ENCODE data around the gene LMAN2. TPM values are rescaled to one million over a fixed set of nuclear protein-coding genes. Genes with fewer than 3 reads are reported as not detected.
"Not testable (repeated sequence)": the region's sequence is repeated elsewhere in the genome, so short reads cannot be mapped to it uniquely, and the experiment has no call there.

Gene LMAN2
- total RNA-seq, 1 donor from 2014 or later, result 88.0 TPM

DNA sequence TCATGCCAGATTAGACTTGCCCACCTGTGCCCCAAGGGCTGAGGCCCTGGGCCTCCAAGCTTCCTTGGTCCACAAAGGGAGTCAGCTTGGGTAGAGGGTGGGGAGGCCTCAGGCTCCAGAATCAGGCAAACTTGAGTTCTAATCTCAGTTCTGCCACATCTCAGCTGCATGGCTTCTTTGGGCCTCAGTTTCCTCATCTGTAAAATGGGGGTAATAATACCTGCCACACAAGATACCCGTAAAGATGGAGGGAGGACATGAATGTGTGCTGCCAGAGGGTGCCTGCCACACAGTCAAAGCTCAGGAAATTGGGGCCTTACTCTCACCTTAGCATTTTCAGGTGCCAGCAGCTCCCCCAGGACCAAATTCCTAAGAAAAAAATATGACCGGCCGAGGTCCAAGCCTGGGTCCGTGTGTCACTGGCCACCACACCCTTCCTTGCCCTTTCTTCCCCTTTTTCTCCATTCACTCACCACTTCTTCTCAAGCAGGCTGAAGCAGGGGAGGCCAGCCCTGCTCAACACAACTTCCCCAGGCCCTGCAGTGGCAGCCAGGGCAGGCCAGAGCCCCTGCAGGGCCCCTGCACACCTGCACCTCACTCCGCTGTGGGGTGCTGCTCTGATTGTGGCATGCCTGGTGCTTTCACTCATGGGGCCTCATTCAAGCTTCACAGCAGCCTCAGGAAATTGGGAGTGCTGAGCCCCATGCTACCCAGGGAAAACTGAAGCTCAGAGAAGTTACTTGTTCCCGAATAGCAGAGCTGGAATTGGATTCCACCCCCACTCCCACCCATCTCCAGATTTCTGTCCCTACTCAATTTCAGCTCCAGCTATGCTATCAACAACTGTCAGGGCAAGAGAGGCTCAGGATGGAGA lies 10.2 kb upstream of the LMAN2 start:
- POLR2A ChIA-PET, result interaction anchor here (0.7 to 3.3 kb wide), 7 partner anchors 9 to 94 kb away, joined by 3 to 23 read pairs (median 3); partner anchors contain the start of genes GRK6 and LMAN2
- H3K4me3 Mint-ChIP-seq, result peak overlapping the region; percentile 82
- TF ChIP-seq, protein P1, sequence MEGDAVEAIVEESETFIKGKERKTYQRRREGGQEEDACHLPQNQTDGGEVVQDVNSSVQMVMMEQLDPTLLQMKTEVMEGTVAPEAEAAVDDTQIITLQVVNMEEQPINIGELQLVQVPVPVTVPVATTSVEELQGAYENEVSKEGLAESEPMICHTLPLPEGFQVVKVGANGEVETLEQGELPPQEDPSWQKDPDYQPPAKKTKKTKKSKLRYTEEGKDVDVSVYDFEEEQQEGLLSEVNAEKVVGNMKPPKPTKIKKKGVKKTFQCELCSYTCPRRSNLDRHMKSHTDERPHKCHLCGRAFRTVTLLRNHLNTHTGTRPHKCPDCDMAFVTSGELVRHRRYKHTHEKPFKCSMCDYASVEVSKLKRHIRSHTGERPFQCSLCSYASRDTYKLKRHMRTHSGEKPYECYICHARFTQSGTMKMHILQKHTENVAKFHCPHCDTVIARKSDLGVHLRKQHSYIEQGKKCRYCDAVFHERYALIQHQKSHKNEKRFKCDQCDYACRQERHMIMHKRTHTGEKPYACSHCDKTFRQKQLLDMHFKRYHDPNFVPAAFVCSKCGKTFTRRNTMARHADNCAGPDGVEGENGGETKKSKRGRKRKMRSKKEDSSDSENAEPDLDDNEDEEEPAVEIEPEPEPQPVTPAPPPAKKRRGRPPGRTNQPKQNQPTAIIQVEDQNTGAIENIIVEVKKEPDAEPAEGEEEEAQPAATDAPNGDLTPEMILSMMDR (IDR thresholded peaks at IDR 0.05), result no peak
- peak overlapping the region; percentile 83 for H3K27ac Mint-ChIP-seq
- CTCF ChIA-PET, result interaction anchor here (1.2 to 2.5 kb wide), 4 partner anchors 9 to 93 kb away, joined by 3 to 7 read pairs (median 4); no protein-coding TSS in a partner anchor
- intact Hi-C loops (cut with micrococcal nuclease), result loop anchor here (1.0 to 2.0 kb wide), 3 partner anchors 9 to 15 kb away; partner anchors contain the start of gene LMAN2
- DNase-seq, result no peak
- H3K36me3 Mint-ChIP-seq (ENCODE audit: low read depth), result peaks cover 20% of the 10 kb centered on the region
- no peak for ATAC-seq (ENCODE audit: low read depth)
- no peaks in the 10 kb centered on the region for H3K9me3 Mint-ChIP-seq
- H3K4me1 Mint-ChIP-seq, result peaks cover 78% of the 10 kb centered on the region
- H3K27me3 Mint-ChIP-seq, result no peaks in the 10 kb centered on the region

DNA sequence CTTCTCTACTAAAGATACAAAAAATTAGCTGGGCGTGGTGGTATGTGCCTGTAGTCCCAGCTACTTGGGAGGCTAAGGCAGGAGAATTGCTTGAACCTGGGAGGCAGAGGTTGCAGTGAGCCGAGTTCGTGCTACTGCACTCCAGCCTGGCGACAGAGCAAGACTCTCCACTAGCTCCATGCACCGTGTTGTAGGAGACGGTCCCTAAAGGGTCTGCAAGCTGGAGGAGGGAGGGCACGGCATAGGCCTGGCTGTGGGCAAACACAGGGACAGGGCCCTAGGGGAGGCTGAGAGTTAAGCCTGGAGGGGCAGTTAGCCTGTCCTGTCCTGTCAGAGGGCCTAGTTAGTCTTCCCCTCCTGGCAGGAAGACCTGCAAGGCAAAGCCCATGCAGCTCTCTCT lies 9.3 kb upstream of the LMAN2 start:
- H3K27me3 Mint-ChIP-seq; ATAC-seq (ENCODE audit: low read depth); H3K9me3 Mint-ChIP-seq; H3K4me3 Mint-ChIP-seq; DNase-seq; intact Hi-C loops (cut with micrococcal nuclease): not testable (repeated sequence)
- CTCF ChIA-PET, result interaction anchor here (0.9 to 2.5 kb wide), 4 partner anchors 30 to 94 kb away, joined by 3 to 7 read pairs (median 4); no protein-coding TSS in a partner anchor
- H3K4me1 Mint-ChIP-seq, result peaks cover 86% of the 10 kb centered on the region
- POLR2A ChIA-PET, result interaction anchor here (0.7 to 3.3 kb wide), 4 partner anchors 9 to 48 kb away, joined by 3 to 23 read pairs (median 8); partner anchors contain the start of gene LMAN2
- peak overlapping the region; percentile 83 for H3K27ac Mint-ChIP-seq
- peaks cover 15% of the 10 kb centered on the region for H3K36me3 Mint-ChIP-seq (ENCODE audit: low read depth)

DNA sequence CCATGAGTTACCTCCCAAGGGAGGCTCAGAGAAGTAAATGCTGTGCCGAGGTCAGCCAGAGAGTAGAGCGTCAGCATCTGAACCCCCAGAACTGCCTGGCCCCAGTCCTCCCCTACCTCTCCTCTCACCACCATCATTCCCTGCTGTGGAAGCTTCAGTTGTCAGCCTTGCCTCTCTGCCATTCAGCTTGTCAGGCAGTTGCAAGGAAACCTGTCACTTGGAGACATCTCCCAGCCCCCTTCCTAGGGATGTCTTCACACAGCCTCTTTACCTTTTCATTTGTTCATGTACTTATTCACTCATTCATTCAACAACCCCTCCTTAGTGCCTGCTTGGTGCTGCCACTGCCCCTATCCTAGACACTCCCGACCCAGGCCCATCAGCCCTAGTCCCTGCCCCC lies 8.4 kb upstream of the LMAN2 start:
- no peak for ATAC-seq (ENCODE audit: low read depth)
- Mint-ChIP-seq H3K9me3 (no peaks in the 10 kb centered on the region), H3K27ac (peak overlapping the region; percentile 78), H3K36me3 (ENCODE audit: low read depth) (peaks cover 10% of the 10 kb centered on the region), H3K4me3 (peak overlapping the region; percentile 85), H3K27me3 (no peaks in the 10 kb centered on the region), H3K4me1 (peaks cover 88% of the 10 kb centered on the region)
- DNase-seq, result no peak
- TF ChIP-seq, protein P1 (IDR thresholded peaks at IDR 0.05), result no peak
- intact Hi-C loops (cut with micrococcal nuclease), result no loop called here
- ChIA-PET POLR2A (interaction anchor here (3.3 kb wide), 1 partner anchor 8 kb away, joined by 23 read pairs; the partner anchor contains the start of gene LMAN2), CTCF (no interaction called here)

DNA sequence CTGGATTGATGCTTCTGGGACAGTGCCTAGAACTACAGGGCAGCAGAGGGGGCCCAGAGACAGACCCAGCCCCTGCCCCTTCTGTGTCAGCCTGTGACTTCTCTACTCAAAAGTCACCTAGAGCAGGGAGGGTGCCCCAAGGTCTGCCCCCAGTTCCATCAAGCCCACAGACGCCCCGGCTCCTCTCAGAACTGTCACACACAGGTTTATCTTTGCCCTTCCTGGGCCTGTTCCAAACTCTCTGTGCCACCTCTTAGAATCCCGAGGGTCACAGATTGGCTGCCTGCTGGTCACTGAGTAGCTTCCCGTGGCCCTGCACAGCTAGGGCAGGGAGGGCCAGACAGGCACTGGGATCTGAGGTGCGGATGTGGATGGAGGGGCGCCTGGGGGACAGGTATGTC lies 8.0 kb upstream of the LMAN2 start:
- H3K9me3 Mint-ChIP-seq, result no peaks in the 10 kb centered on the region
- peak overlapping the region; percentile 85 for H3K4me3 Mint-ChIP-seq
- POLR2A ChIA-PET, result interaction anchor here (3.3 kb wide), 1 partner anchor 8 kb away, joined by 23 read pairs; the partner anchor contains the start of gene LMAN2
- no peaks in the 10 kb centered on the region for H3K27me3 Mint-ChIP-seq
- DNase-seq, result no peak
- intact Hi-C loops (cut with micrococcal nuclease), result no loop called here
- no peak for ATAC-seq (ENCODE audit: low read depth)
- TF ChIP-seq, protein P1 (IDR thresholded peaks at IDR 0.05), result no peak
- H3K4me1 Mint-ChIP-seq, result peaks cover 84% of the 10 kb centered on the region
- peaks cover 9% of the 10 kb centered on the region for H3K36me3 Mint-ChIP-seq (ENCODE audit: low read depth)
- H3K27ac Mint-ChIP-seq, result peak overlapping the region; percentile 89
- CTCF ChIA-PET, result interaction anchor here (3.0 kb wide), 1 partner anchor 10 kb away, joined by 16 read pairs; no protein-coding TSS in a partner anchor

DNA sequence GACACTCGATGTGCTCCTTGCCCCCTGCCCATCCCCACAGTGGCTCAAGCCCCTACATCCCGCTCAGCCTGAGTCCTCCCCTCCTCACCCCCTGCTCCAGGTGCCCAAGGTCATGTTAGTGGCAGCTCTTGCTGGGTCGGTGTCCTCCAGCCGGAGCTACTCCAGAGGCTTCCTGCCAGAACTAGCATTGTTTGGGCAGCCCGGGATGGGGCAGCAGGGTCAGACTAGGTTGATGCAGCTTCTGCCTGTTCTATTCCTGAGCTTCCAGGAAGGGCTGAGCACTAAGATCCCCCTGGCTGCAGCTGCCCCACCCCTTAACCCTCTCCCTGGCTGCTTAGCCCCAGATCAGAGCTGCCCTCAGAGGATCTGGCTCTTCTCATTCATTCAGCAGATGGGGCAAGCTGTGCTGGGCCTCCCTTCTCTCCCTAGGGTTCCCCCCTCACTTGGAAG lies 6.9 kb upstream of the LMAN2 start:
- peak overlapping the region; percentile 85 for H3K4me3 Mint-ChIP-seq
- H3K36me3 Mint-ChIP-seq (ENCODE audit: low read depth), result peaks cover 8% of the 10 kb centered on the region

More for the DNA sequence above, 6.9 kb upstream of the LMAN2 start:
- DNase-seq, result no peak
- ATAC-seq (ENCODE audit: low read depth), result no peak
- peak overlapping the region; percentile 89 for H3K27ac Mint-ChIP-seq
- H3K4me1 Mint-ChIP-seq, result peaks cover 76% of the 10 kb centered on the region
- TF ChIP-seq, protein P1 (IDR thresholded peaks at IDR 0.05), result no peak
- ChIA-PET POLR2A (interaction anchor here (1.1 to 1.6 kb wide), 4 partner anchors 14 to 224 kb away, joined by 3 to 5 read pairs (median 3); partner anchors contain the start of genes NSD1, PRELID1 and RAB24), CTCF (interaction anchor here (1.0 to 3.0 kb wide), 3 partner anchors 11 to 57 kb away, joined by 3 to 16 read pairs (median 3); no protein-coding TSS in a partner anchor)
- intact Hi-C loops (cut with micrococcal nuclease), result no loop called here
- H3K27me3 Mint-ChIP-seq, result no peaks in the 10 kb centered on the region
- H3K9me3 Mint-ChIP-seq, result no peaks in the 10 kb centered on the region
